HG03095 (cell line): ENCODE data around the gene ACTRT2.

Experiments
- ATAC-seq: cut with Tn5 transposase; IDR thresholded peaks from one replicate; pipeline ENCODE4 v1.9.1; 2021; ENCODE audit warnings: moderate library complexity; ENCODE audit not compliant: unreplicated experiment

The ACTRT2 gene

GRCh38 chr1:3067301-3067670 is 46.0 kb downstream of the ACTRT2 start:
- no peak for ATAC-seq

GRCh38 chr1:3067671-3068563 is 46.6 kb downstream of the ACTRT2 start:
- ATAC-seq, result no peak

GRCh38 chr1:3068564-3069431 is 47.5 kb downstream of the ACTRT2 start, which contains the start of gene PRDM16:
Gene PRDM16, plus strand, starts transcription at chr1:3069203. Its CDS starts 57 bp downstream, at chr1:3069260.
- no peak for ATAC-seq

GRCh38 chr1:3069491-3070308 is 48.4 kb downstream of the ACTRT2 start:
- no peak for ATAC-seq

GRCh38 chr1:3070309-3070643 is 49.0 kb downstream of the ACTRT2 start:
- ATAC-seq, result no peak

GRCh38 chr1:3070644-3071564 is 49.6 kb downstream of the ACTRT2 start:
- ATAC-seq, result no peak

GRCh38 chr1:3071565-3072390 is 50.5 kb downstream of the ACTRT2 start:
- no peak for ATAC-seq
